Trophoblast cell (in vitro differentiated cells and primary cell): ENCODE results near the gene MESD.

Experiments
- DNase-seq, 2 donors: peaks; one replicate each; pipeline ENCODE4 v3.0.0-alpha.2; 2016
- H2AFZ ChIP-seq: 2 replicates; pipeline ENCODE4 v1.6.1; 2013; ENCODE audit warnings: low read length, moderate library complexity, mild to moderate bottlenecking; ENCODE audit not compliant: insufficient read depth, poor library complexity
- H2AK5ac ChIP-seq: 2 replicates; pipeline ENCODE4 v1.6.1; 2013; ENCODE audit warnings: mild to moderate bottlenecking, low read length
- H2BK120ac ChIP-seq: 2 replicates; pipeline ENCODE4 v1.6.1; 2013; ENCODE audit warnings: low read length, mild to moderate bottlenecking, moderate library complexity; ENCODE audit not compliant: insufficient read depth, poor library complexity
- H2BK12ac ChIP-seq: 2 replicates; pipeline ENCODE4 v1.6.1; 2013; ENCODE audit warnings: mild to moderate bottlenecking, low read length, moderate library complexity
- H2BK5ac ChIP-seq: 2 replicates; pipeline ENCODE4 v1.6.1; 2013; ENCODE audit warnings: low read length, low read depth, moderate library complexity, mild to moderate bottlenecking; ENCODE audit not compliant: poor library complexity
- H3K14ac ChIP-seq: 2 replicates; pipeline ENCODE4 v1.6.1; 2013; ENCODE audit warnings: mild to moderate bottlenecking, low read length
- H3K18ac ChIP-seq: 2 replicates; pipeline ENCODE4 v1.6.1; 2013; ENCODE audit warnings: mild to moderate bottlenecking, low read length
- H3K23ac ChIP-seq: 2 replicates; pipeline ENCODE4 v1.6.1; 2013; ENCODE audit warnings: low read length
- H3K27ac ChIP-seq: 2 replicates; pipeline ENCODE4 v1.5.1; 2013; ENCODE audit warnings: low read depth, mild to moderate bottlenecking, inconsistent platforms, low read length, moderate library complexity
- H3K27me3 ChIP-seq: 2 replicates; pipeline ENCODE4 v1.6.1; 2013; ENCODE audit warnings: inconsistent platforms, mild to moderate bottlenecking, low read length, moderate library complexity; ENCODE audit not compliant: insufficient read depth
- H3K36me3 ChIP-seq, 2 experiments: 1 replicate in 1 of 2; 2 replicates in 1 of 2; pipeline ENCODE4 v1.6.1; 2013; ENCODE audit warnings: low read length in 2 of 2, mild to moderate bottlenecking in 2 of 2, moderate library complexity in 1 of 2; ENCODE audit not compliant: insufficient read depth in 2 of 2, control insufficient read depth in 1 of 2
- H3K4ac ChIP-seq: 2 replicates; pipeline ENCODE4 v1.6.1; 2013; ENCODE audit warnings: low read depth, mild to moderate bottlenecking, low read length, moderate library complexity
- H3K4me1 ChIP-seq, 2 experiments: 1 replicate in 1 of 2; 2 replicates in 1 of 2; pipeline ENCODE4 v1.6.1; 2013; ENCODE audit warnings: low read length in 2 of 2, mild to moderate bottlenecking in 2 of 2, moderate library complexity in 1 of 2; ENCODE audit not compliant: insufficient read depth in 2 of 2, control insufficient read depth in 1 of 2
- H3K4me2 ChIP-seq: 2 replicates; pipeline ENCODE4 v1.6.1; 2013; ENCODE audit warnings: inconsistent platforms, mild to moderate bottlenecking, low read length, moderate library complexity
- H3K4me3 ChIP-seq: 2 replicates; pipeline ENCODE4 v1.5.1; 2013; ENCODE audit warnings: mild to moderate bottlenecking, low read depth, low read length, inconsistent platforms
- H3K79me1 ChIP-seq: one replicate; pipeline ENCODE4 v1.6.1; 2013; ENCODE audit warnings: low read length
- H3K79me2 ChIP-seq: 2 replicates; pipeline ENCODE4 v1.6.1; 2013; ENCODE audit warnings: low read length, mild to moderate bottlenecking; ENCODE audit not compliant: control insufficient read depth, insufficient read depth, poor library complexity
- H3K9ac ChIP-seq: 2 replicates; pipeline ENCODE4 v1.6.1; 2013; ENCODE audit warnings: mild to moderate bottlenecking, low read length
- H3K9me3 ChIP-seq: 2 replicates; pipeline ENCODE4 v1.6.1; 2013; ENCODE audit warnings: low read depth, mild to moderate bottlenecking, control low read depth, inconsistent platforms, low read length; ENCODE audit not compliant: insufficient read depth
- H4K12ac ChIP-seq: 2 replicates; pipeline ENCODE4 v1.6.1; 2013; ENCODE audit warnings: low read depth, mild to moderate bottlenecking, low read length, moderate library complexity
- H4K8ac ChIP-seq: 2 replicates; pipeline ENCODE4 v1.6.1; 2013; ENCODE audit warnings: low read depth, mild to moderate bottlenecking, low read length, moderate library complexity
- H4K91ac ChIP-seq: one replicate; pipeline ENCODE4 v1.6.1; 2013; ENCODE audit warnings: low read depth, mild to moderate bottlenecking, low read length, moderate library complexity
- WGBS: extraction: QIAGEN DNeasy Blood & Tissue Kit; methylation state at CpG from one replicate; pipeline ENCODE4 v1.1.7; 2013; ENCODE audit warnings: missing lambda C conversion rate; ENCODE audit not compliant: insufficient read length, insufficient coverage; ENCODE audit errors: extremely low coverage; 5-methylcytosine and 5-hydroxymethylcytosine counted together

Gene MESD

GRCh38 chr15:81029414-81030300 is 40.0 kb upstream of the MESD start:
- no CpG with 5 or more reads among the region's 3 CpGs for WGBS

GRCh38 chr15:81026836-81027599 is 37.4 kb upstream of the MESD start:
- H3K27ac ChIP-seq, result no peak overlapping the region
- peaks cover 0 to 6% of the 10 kb centered on the region in 2 experiments for H3K4me1 ChIP-seq
- no peak overlapping the region for H3K4me2 ChIP-seq
- H3K9me3 ChIP-seq, result no peaks in the 10 kb centered on the region
- H3K79me2 ChIP-seq, result no peaks in the 10 kb centered on the region
- no peak overlapping the region for H2BK120ac ChIP-seq
- H3K23ac ChIP-seq, result no peak overlapping the region
- no peak overlapping the region for H3K4me3 ChIP-seq
- no peaks in the 10 kb centered on the region for H3K36me3 ChIP-seq
- no peak overlapping the region for H2AK5ac ChIP-seq
- H4K12ac ChIP-seq, result no peak overlapping the region
- no peaks in the 10 kb centered on the region for H3K27me3 ChIP-seq
- no CpG with 5 or more reads among the region's 2 CpGs for WGBS
- no peak overlapping the region for H3K14ac ChIP-seq
- H4K8ac ChIP-seq, result no peak overlapping the region
- no peak overlapping the region for H2BK5ac ChIP-seq
- H2AFZ ChIP-seq, result no peak overlapping the region
- H3K79me1 ChIP-seq, result no peaks in the 10 kb centered on the region
- no peak overlapping the region for H3K18ac ChIP-seq
- no peak overlapping the region for H4K91ac ChIP-seq
- H3K4ac ChIP-seq, result no peak overlapping the region
- H2BK12ac ChIP-seq, result no peak overlapping the region
- DNase-seq, result peak; percentile 57 to 86
- no peak overlapping the region for H3K9ac ChIP-seq

More at GRCh38 chr15:81029414-81030300, 40.0 kb upstream of the MESD start:
- Histone ChIP-seq H3K79me1 (no peaks in the 10 kb centered on the region), H2AFZ (no peak overlapping the region), H2AK5ac (no peak overlapping the region), H3K27ac (no peak overlapping the region), H3K36me3 (no peaks in the 10 kb centered on the region), H3K4me1 (peaks cover 0 to 2% of the 10 kb centered on the region in 2 experiments), H4K91ac (no peak overlapping the region), H3K79me2 (no peaks in the 10 kb centered on the region), H3K18ac (no peak overlapping the region), H3K27me3 (no peaks in the 10 kb centered on the region), H2BK12ac (no peak overlapping the region), H2BK120ac (no peak overlapping the region), H3K14ac (no peak overlapping the region), H3K9ac (no peak overlapping the region), H3K9me3 (no peaks in the 10 kb centered on the region), H3K4ac (no peak overlapping the region), H4K12ac (no peak overlapping the region), H2BK5ac (no peak overlapping the region), H3K4me3 (no peak overlapping the region), H4K8ac (no peak overlapping the region), H3K23ac (no peak overlapping the region), H3K4me2 (no peak overlapping the region)
- DNase-seq, result peak in 1 of 2 donors; percentile 42

- no peak overlapping the region for H3K4me2 ChIP-seq
- no peaks in the 10 kb centered on the region for H3K9me3 ChIP-seq
- H2AFZ ChIP-seq, result no peak overlapping the region
- DNase-seq, result no peak
- no peak overlapping the region for H4K8ac ChIP-seq
- H3K23ac ChIP-seq, result no peak overlapping the region
- H2BK120ac ChIP-seq, result no peak overlapping the region
- H3K9ac ChIP-seq, result no peak overlapping the region
- H4K91ac ChIP-seq, result no peak overlapping the region
- no peak overlapping the region for H3K4me3 ChIP-seq
- H3K27me3 ChIP-seq, result no peaks in the 10 kb centered on the region
- no peak overlapping the region for H3K18ac ChIP-seq
- no peak overlapping the region for H3K27ac ChIP-seq
- H2BK12ac ChIP-seq, result no peak overlapping the region
- no peak overlapping the region for H4K12ac ChIP-seq
- H3K4ac ChIP-seq, result no peak overlapping the region
- H2AK5ac ChIP-seq, result no peak overlapping the region
- no peak overlapping the region for H2BK5ac ChIP-seq
- no peaks in the 10 kb centered on the region for H3K36me3 ChIP-seq
- no peak overlapping the region for H3K14ac ChIP-seq
- peaks cover 0 to 6% of the 10 kb centered on the region in 2 experiments for H3K4me1 ChIP-seq
- no peaks in the 10 kb centered on the region for H3K79me2 ChIP-seq
- H3K79me1 ChIP-seq, result no peaks in the 10 kb centered on the region
- WGBS, result no CpG with 5 or more reads among the region's 4 CpGs
These were observed 36.2 kb upstream of the MESD start for GRCh38 chr15:81025721-81026370.

GRCh38 chr15:81024936-81025335 is 35.3 kb upstream of the MESD start:
- Histone ChIP-seq H3K4me3 (no peak overlapping the region), H2BK12ac (no peak overlapping the region), H3K36me3 (no peaks in the 10 kb centered on the region), H3K23ac (no peak overlapping the region), H3K18ac (no peak overlapping the region), H3K4me2 (no peak overlapping the region), H3K14ac (no peak overlapping the region), H3K4ac (no peak overlapping the region), H3K9me3 (no peaks in the 10 kb centered on the region), H2BK5ac (no peak overlapping the region), H2BK120ac (no peak overlapping the region), H3K9ac (no peak overlapping the region), H2AFZ (no peak overlapping the region), H3K79me2 (no peaks in the 10 kb centered on the region), H3K27me3 (no peaks in the 10 kb centered on the region), H2AK5ac (no peak overlapping the region), H4K12ac (no peak overlapping the region), H3K27ac (no peak overlapping the region), H3K79me1 (no peaks in the 10 kb centered on the region), H3K4me1 (peaks cover 0 to 6% of the 10 kb centered on the region in 2 experiments), H4K8ac (no peak overlapping the region), H4K91ac (no peak overlapping the region)
- no CpG with 5 or more reads among the region's 8 CpGs for WGBS
- peak in 1 of 2 donors; percentile 28 for DNase-seq
